HG03039 (cell line): ENCODE results near the gene NCAN.
"Not testable (repeated sequence)": the region's sequence is repeated elsewhere in the genome, so short reads cannot be mapped to it uniquely, and the experiment has no call there.

ENCODE experiments used
- ATAC-seq: cut with Tn5 transposase; IDR thresholded peaks from one replicate; pipeline ENCODE4 v1.9.1; 2021; ENCODE audit warnings: mild to moderate bottlenecking, moderate library complexity; ENCODE audit not compliant: unreplicated experiment

NCAN gene

GRCh38 chr19:19192910-19193423, 18.8 kb upstream of the NCAN start:
- no peak for ATAC-seq

- ATAC-seq, result no peak
Observed at GRCh38 chr19:19193926-19194325, 17.8 kb upstream of the NCAN start.

- ATAC-seq, result no peak
Observed at GRCh38 chr19:19201697-19202630, 9.8 kb upstream of the NCAN start.

- ATAC-seq, result no peak
Observed at GRCh38 chr19:19202707-19203011, 9.1 kb upstream of the NCAN start.

GRCh38 chr19:19203012-19203856, 8.5 kb upstream of the NCAN start, which contains the start of gene NR2C2AP:
Gene NR2C2AP, minus strand, starts transcription at chr19:19203414. Its CDS starts 354 bp downstream, at chr19:19203060.
- peak; percentile 57 for ATAC-seq

GRCh38 chr19:19204181-19204580, 7.6 kb upstream of the NCAN start:
- ATAC-seq, result no peak

- no peak for ATAC-seq
Observed at GRCh38 chr19:19205416-19206410, 6.0 kb upstream of the NCAN start.

- no peak for ATAC-seq
Observed at GRCh38 chr19:19206938-19207337, 4.8 kb upstream of the NCAN start.

GRCh38 chr19:19207637-19208572, 3.9 kb upstream of the NCAN start:
- no peak for ATAC-seq

- no peak for ATAC-seq
Observed at GRCh38 chr19:19209372-19209771, 2.4 kb upstream of the NCAN start.

GRCh38 chr19:19212916-19213315, 1.2 kb downstream of the NCAN start:
- no peak for ATAC-seq

- ATAC-seq, result no peak
Observed at GRCh38 chr19:19213426-19214158, 1.8 kb downstream of the NCAN start.

GRCh38 chr19:19214159-19214490, 2.4 kb downstream of the NCAN start:
- no peak for ATAC-seq

- ATAC-seq, result no peak
Observed at GRCh38 chr19:19214892-19215291, 3.1 kb downstream of the NCAN start.

- no peak for ATAC-seq
Observed at GRCh38 chr19:19215792-19216191, 4.0 kb downstream of the NCAN start.

GRCh38 chr19:19217099-19217498, 5.3 kb downstream of the NCAN start:
- no peak for ATAC-seq

GRCh38 chr19:19218911-19219310, 7.2 kb downstream of the NCAN start:
- ATAC-seq, result no peak

GRCh38 chr19:19221000-19221399, 9.2 kb downstream of the NCAN start:
- not testable (repeated sequence) for ATAC-seq

- no peak for ATAC-seq
Observed at GRCh38 chr19:19223060-19223459, 11.3 kb downstream of the NCAN start.
